D721Med (cell line): ENCODE measurements around the gene PTK6.
A peak's percentile ranks its signal among the peaks of the same experiment; 100 is the strongest.

Source experiments
- DNase-seq: peaks from one replicate; pipeline ENCODE4 v3.0.0; 2011; ENCODE audit warnings: low spot score; ENCODE audit not compliant: insufficient read length
- FAIRE-seq: peaks from 2 replicates; lab custom pipeline; 2011; peaks lifted over from hg19 to GRCh38; lab: Jason Lieb, UNC
- TF ChIP-seq, protein P1 (sequence below): IDR thresholded peaks from 2 replicates; pipeline ENCODE4 v1.5.1; 2012; ENCODE audit warnings: mild to moderate bottlenecking, control low read depth; ENCODE audit not compliant: insufficient read depth; ENCODE audit errors: missing control alignments

PTK6 gene

DNA sequence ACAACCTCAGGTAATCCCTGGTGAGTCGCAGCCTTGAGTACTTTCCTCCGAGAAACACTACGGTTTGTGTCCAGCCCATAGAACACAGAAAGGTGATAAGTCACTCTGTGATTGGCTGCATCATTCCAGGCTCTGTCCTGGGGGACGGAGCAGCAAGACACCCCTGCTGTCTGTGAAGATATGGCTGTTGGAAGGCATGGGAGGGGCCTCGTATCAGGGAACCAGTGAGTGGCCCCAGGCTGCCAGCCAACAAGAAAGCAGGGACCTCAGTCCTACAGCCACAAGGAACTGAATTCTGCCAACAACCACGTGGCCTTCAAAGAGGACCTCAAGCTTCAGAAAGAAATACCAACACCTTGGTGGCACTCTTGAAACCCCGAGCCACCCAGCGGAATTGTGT lies 31.9 kb downstream of the PTK6 start:
- TF ChIP-seq, protein P1, sequence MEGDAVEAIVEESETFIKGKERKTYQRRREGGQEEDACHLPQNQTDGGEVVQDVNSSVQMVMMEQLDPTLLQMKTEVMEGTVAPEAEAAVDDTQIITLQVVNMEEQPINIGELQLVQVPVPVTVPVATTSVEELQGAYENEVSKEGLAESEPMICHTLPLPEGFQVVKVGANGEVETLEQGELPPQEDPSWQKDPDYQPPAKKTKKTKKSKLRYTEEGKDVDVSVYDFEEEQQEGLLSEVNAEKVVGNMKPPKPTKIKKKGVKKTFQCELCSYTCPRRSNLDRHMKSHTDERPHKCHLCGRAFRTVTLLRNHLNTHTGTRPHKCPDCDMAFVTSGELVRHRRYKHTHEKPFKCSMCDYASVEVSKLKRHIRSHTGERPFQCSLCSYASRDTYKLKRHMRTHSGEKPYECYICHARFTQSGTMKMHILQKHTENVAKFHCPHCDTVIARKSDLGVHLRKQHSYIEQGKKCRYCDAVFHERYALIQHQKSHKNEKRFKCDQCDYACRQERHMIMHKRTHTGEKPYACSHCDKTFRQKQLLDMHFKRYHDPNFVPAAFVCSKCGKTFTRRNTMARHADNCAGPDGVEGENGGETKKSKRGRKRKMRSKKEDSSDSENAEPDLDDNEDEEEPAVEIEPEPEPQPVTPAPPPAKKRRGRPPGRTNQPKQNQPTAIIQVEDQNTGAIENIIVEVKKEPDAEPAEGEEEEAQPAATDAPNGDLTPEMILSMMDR: no peak
- DNase-seq (no peak), FAIRE-seq (no peak)

DNA sequence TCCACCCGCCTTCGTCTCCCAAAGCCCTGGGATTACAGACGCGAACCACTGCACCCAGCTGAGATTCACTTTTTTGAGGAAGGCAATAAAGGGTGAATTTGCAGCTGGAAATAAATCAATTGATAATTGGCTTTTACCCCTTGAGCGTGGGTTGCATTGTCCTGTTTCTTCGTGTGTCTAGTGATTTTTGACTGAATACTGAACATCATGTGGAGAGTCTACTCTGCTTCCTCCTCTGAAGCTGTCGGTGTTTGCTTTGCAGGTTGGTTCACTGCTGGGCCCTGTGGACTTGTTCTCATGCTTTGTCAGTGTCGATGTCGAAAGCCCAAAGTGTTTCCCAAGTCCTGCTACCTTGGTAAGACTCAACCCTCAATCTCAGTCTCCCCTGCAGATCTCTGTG lies 32.5 kb downstream of the PTK6 start:
- no peak for FAIRE-seq
- TF ChIP-seq, protein P1: no peak
- DNase-seq: no peak

DNA sequence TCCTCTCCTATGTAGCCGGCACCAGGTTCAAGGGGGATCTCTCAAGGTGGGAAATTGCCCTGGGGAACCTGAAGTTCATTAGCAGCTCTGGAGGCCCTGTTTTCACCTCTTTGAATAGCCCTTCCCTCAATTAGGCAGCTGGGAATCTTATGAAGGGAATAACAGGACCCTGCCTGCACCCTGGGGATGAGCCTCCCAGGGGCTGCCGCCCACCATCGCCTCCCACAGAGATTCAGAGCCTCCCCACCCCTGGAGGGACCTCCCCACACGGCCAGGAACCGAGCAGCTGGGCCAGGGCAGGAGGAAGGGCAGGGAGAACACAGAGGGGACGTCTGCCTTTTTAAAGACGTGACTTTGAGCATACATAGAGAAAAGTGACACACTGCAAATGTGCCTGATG lies 33.7 kb downstream of the PTK6 start:
- no peak for FAIRE-seq

DNA sequence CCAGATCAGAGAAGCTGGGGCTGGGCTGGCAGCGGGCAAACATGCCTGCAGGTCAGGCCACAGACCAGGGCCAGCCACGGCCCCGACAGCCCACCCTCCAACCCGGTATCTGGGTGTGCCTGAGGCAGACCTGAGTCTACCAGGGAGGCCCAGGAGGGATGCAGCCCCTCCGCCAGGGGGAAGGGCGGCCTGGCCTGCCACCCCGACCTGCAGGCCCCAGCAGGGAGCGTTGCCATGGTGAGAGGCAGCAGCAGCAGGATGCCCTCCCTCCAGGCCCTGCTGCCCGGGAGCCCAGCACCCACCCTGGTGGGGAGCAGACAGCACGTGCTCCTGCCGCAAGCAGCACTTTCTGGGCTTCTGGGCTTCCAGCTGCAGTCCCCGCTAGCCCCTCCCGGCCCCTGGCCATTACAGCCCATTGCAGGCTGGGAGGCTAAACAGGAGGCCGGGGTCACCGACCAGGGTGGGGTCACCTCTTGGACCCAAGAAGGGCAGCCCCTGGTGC lies 34.5 kb downstream of the PTK6 start:
- FAIRE-seq (no peak), DNase-seq (no peak)
- TF ChIP-seq, protein P1: no peak

More for the DNA sequence above, 33.7 kb downstream of the PTK6 start:
- DNase-seq: no peak
- TF ChIP-seq, protein P1: no peak

DNA sequence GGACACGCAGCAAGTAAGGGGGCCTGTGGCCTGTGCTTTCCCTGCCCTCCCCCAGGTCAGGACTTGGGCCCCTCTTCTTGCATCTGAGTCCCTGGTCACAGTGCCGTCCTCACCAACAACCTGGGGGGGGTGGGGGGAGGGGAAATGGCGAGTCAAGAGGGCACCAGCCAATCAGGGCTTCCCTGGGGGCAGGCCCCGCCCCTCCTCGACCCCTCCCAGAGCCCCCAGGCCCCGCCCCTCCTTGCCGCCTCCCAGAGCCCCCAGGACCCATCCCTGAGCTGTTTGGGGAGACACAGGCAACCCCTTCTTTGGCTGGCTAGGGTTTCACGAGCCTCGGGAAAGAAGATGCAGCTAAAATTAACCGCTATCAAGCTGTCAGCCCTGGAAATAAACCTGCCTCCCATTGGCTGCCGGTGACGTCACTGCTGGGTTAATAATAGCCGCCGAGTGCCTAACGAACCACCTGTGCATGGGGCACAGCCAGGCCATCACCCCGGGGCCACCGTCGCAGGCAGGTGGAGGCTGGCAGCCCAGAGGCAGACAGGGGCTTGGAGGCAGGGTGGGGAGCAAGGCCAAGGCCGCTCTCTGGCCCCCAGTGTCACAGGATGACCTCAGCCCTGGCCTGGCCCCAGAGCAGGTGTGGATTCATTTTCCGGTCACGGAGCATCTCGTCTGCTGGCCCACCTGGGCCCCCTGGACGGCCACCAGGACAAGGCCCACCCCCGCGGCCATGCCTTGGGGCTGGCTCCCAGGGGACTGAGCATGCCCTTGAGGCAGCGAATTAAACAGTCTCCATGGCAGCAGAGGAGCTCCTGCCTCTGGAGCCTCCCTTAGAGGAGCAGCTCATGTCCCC lies 35.1 kb downstream of the PTK6 start:
- TF ChIP-seq, protein P1: no peak
- DNase-seq: peak; percentile 94
- no peak for FAIRE-seq

DNA sequence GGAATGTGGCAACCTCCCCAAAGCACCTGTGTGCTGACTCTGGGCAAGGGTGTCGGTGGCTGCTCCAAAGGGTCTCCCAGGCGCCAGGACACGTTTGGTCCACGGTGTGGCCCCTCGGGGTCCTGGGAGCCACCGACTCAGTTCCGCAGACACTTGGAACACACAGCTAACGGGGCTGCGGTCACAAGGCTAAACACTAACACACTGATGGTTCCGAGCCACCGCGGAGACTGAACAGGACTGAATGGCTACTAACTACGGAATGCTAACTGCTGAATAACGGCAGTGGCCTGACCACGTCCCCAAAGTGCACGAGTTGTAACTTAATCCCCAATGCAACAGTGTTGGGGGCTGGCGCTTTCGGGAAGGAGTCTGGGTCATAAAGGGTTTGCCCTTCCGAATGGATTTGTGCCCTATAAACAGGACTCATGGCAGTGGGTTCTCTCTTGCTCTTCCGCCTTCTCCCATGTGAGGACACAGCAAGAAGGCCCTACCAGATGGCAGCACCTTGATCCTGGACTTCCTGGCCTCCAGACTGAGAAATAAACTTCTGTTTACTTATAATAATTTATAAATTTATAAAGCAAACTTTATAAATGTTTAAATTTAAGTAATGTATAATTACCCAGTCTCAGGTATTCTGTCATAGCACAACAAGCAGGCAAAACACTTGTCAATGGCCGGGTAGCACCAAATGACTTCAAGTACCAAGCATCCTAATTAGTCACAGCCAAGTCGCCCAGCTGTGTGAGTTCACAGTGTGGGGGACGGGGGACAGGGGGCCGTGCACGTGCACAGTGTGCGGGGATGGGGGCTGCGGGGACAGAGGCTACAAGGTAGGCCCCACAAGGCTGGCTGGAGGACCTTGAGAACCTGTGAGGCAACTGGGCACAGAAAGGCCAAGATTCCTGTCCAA lies 36.0 kb downstream of the PTK6 start:
- FAIRE-seq (no peak), DNase-seq (no peak)
- TF ChIP-seq, protein P1: no peak
